GM12875 (cell line): ENCODE measurements around the gene TPM1.
"Not testable (repeated sequence)": the region's sequence is repeated elsewhere in the genome, so short reads cannot be mapped to it uniquely, and the experiment has no call there.

Experiments
- H3K4me3 ChIP-seq: one replicate; pipeline ENCODE4 v1.5.1; 2011; ENCODE audit warnings: low read depth, low read length, control low read depth
- TF ChIP-seq, protein P1 (sequence below): IDR thresholded peaks from 2 replicates; pipeline ENCODE4 v1.5.1; 2011; ENCODE audit warnings: low read depth, mild to moderate bottlenecking, control low read depth, inconsistent platforms, low read length, moderate library complexity, borderline replicate concordance; ENCODE audit not compliant: insufficient read depth

Gene TPM1

DNA sequence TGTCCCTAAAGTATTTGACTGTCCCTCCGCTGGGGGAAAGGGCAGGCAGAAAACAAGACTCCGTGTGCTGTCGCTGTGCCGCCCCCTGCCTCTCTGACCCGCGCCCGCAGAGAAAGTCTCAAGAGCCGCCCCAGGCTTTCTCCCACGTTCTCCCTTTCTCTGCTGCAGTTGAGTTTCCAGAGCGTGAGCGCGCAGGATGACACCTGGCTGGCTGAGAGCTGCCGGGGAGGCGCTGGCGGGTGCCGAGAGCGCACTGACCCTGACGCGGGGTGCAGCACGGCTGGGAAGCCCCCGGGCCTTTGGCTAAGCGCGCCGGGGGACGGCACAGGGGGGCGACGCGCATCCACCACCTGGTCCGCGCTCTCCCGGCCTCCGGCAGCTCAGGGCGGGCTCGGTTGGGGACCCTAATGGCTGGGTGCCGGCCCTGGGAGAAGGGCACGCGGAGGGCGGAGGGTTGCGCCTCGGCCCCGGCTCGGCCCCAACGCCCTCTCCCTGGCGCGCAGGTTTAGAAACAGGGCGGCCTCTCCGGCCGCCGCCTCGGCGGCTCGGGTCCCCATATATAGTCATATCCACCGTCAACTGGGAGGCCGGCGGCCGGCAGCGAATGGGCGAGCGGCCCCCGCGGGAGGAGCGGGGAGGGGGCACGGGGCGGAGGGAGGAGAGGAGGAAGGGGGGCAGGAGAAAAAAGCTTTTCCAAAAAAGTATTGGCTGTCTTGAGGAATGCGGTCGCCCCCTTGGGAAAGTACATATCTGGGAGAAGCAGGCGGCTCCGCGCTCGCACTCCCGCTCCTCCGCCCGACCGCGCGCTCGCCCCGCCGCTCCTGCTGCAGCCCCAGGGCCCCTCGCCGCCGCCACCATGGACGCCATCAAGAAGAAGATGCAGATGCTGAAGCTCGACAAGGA is at the start of gene TPM1:
TPM1 (plus strand) TSS at position 774 of the 903 bp plus-strand sequence; CDS start at position 857, 83 bp downstream.
- TF ChIP-seq, protein P1, sequence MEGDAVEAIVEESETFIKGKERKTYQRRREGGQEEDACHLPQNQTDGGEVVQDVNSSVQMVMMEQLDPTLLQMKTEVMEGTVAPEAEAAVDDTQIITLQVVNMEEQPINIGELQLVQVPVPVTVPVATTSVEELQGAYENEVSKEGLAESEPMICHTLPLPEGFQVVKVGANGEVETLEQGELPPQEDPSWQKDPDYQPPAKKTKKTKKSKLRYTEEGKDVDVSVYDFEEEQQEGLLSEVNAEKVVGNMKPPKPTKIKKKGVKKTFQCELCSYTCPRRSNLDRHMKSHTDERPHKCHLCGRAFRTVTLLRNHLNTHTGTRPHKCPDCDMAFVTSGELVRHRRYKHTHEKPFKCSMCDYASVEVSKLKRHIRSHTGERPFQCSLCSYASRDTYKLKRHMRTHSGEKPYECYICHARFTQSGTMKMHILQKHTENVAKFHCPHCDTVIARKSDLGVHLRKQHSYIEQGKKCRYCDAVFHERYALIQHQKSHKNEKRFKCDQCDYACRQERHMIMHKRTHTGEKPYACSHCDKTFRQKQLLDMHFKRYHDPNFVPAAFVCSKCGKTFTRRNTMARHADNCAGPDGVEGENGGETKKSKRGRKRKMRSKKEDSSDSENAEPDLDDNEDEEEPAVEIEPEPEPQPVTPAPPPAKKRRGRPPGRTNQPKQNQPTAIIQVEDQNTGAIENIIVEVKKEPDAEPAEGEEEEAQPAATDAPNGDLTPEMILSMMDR = no peak
- no peak within 1 kb of the TSS for H3K4me3 ChIP-seq

DNA sequence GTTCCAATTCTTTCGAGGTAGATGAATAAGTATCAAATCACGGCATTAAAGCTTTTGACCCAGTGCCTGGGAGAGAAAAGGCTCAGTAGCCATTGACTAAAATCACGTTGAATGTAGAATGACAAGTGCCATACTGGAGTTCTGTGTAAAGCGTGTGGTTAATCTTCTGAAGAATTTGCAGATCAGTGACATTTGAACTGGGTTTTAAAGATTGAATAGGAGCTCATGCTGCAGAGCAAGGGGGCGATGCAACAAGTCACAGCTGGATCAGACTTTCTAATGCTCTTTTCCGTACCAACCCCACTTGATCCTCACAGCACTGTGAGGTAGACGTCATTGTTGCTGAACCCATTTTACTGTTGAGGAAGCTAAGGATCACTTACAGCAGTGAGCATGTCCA is 49.5 kb upstream of the TPM1 start:
- no peak overlapping the region for H3K4me3 ChIP-seq
- TF ChIP-seq, protein P1 = no peak

DNA sequence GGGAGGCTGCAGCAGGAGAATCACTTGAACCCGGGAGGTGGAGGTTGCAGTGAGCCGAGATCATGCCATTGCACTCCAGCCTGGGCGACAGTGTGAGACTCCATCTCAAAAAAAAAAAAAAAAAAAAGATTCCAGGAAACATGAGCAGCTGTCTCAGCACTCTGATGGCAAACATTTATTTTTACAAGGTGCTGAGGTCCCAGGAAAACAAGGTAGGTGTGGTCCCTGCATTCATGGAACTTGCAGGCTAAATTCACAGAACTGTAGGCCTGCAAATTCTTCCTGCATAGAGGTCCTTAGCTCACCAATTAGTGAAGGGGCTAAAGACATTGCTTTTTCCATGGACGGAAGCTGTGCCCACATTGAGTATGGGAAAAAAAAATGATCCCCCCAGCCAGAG is 48.9 kb upstream of the TPM1 start:
- not testable (repeated sequence) for H3K4me3 ChIP-seq

DNA sequence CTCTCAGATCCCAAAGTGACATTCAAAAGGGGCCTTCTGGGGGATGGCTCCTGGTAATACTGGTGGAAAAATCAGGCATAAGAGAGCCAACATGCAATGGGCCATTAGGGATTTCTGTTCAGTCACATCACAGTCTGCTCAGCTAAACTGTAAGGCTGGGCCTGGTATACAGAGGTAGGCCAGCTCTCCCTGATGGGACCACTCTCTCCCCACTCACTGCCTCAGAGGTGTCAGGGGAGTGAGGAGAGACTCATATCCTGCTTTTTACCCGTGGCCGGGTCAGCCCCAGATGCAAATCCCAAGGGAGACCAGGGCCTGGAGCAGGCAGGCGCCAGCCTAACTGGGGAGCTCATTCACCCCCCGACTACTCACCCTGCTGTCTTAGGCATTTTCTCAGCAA is 48.1 kb upstream of the TPM1 start:
- TF ChIP-seq, protein P1 = no peak
- H3K4me3 ChIP-seq = no peak overlapping the region

DNA sequence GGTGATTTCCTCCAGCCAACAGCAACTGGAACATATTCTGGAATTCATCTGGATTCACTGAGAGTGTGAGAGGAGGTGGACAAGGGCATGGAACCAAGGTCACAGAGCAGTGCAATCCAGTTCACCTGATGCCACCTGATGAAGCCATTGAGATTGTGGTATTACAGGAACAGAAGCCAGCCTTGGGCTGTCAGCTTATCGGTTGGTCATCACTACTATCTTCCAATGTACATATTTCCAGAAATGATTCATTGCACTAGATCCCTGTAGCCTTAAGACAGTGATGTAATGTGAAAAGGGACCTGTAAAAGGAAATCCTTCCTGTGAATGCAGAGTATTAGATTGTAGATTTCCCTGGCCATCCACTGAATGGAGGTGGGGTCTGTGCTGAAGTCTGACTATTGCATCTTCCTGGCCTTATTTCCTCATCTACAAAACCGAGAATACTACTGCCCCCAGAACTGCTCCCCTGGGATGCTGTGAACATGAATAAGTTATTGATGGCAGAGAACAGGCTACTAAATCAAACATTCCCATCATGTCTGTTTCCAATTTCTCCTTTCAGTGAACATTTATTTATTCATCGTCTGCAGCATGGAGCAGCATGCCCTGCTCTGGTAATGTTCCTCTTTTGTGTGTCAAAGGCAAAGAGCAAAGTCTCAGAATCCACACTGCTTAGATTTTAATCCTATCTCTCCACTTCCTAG is 47.4 kb upstream of the TPM1 start:
- TF ChIP-seq, protein P1 = no peak
- H3K4me3 ChIP-seq = no peak overlapping the region

DNA sequence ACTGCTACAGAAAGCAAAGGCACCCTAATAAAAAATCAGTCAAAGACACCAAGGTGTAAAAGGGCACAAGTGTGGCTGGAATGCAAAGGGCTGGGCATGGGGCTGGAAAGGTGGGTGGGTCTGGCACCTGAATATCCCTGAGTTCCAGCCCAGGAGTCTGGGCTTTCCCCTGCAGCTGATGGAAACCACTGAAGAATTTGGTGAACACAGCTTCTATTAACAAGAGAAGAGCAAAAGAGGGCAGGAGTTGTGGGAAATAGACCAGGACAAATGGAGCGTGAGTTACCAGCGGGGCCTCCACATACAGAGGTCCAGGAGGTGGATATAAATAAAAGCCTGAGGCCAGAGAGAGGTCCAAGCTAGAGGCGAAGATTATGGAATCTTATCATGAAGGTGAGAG is 45.1 kb upstream of the TPM1 start:
- TF ChIP-seq, protein P1 = no peak
- H3K4me3 ChIP-seq = no peak overlapping the region

DNA sequence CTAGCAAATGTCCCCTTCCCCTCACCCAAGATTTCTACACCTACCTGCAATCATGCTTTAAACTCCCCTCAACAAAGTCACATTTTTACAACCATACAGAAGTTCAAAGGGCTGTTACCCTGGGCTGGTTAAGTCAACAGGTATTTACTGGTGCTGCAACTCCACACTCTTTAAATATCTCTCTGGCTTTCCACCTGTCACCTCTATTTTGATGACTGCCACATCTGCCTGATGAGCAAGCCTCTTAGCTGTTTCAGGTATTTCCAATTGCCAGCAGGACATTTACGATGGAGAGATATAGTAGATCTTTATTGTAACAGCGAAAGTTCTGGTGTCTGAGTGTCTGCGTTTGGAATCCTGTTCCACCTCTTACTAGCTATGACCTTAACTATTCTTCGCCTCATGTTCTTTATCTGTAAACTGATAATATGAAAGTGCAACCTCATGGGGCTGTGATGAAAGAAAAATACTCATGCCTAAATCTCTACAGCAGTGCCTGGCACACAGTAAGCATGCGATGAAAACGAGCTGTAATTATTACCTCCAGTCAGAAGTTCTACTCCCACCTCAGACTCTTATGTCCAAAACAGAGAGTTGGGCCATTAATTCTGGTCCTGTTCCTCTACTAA is 44.2 kb upstream of the TPM1 start:
- H3K4me3 ChIP-seq = no peak overlapping the region
- TF ChIP-seq, protein P1 = no peak
